ENCODE measurements around the gene PDPK1.

The PDPK1 gene

DNA sequence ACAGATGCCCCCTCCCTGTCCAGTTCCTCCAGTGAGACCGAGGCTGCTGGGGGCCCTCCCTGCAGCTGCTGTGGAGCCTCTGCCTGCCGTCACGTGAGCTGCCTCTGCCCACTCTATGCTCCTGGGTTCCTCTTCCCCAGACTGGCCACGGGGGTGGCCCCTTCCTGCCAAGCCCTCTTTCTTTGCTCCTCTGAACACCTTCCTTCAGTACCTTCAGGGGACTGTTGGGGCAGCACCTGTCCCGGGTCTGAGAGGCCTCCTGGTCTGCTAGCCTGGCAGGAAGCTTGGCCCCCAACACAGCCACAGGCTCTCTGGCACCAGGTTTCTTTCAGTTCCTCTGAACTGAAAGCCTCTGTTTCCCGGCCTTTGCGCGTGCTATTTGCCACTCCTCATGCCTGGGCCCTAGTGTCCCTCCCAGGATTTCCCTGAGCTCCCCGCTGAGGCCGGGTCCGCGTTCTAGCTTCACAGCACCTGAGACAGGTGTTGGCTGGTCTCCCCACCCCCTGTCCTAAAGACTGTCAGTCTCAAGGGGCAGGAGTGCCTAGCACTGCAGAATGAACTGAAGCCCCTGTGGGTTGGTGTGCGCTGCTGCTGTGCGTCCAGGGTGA, 30.7 kb upstream of the PDPK1 start:
- H3K4me3 ChIP-seq (ENCODE audit: low read depth, low read length) = no peak overlapping the region

DNA sequence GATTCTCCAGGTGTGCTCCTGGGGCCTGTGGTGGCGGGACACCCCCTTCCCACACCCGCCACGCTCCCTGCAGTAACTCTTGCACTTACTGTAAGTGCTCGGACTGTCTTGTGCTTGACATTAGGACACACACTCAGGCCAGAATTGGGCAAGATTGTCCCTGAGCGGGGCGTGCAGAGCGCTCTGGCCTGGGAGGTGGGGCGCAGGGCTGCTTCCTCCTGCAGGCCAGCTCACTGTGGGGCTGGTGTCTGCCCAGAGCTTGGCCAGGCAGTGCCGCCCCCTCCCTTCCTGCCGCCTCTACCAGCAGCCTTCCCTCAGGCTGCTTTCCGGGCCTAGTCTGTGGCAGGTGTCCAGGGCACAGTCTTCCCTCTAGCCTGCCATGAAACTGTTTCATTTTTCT, 30.2 kb upstream of the PDPK1 start:
- H3K4me3 ChIP-seq (ENCODE audit: low read depth, low read length) = no peak overlapping the region

DNA sequence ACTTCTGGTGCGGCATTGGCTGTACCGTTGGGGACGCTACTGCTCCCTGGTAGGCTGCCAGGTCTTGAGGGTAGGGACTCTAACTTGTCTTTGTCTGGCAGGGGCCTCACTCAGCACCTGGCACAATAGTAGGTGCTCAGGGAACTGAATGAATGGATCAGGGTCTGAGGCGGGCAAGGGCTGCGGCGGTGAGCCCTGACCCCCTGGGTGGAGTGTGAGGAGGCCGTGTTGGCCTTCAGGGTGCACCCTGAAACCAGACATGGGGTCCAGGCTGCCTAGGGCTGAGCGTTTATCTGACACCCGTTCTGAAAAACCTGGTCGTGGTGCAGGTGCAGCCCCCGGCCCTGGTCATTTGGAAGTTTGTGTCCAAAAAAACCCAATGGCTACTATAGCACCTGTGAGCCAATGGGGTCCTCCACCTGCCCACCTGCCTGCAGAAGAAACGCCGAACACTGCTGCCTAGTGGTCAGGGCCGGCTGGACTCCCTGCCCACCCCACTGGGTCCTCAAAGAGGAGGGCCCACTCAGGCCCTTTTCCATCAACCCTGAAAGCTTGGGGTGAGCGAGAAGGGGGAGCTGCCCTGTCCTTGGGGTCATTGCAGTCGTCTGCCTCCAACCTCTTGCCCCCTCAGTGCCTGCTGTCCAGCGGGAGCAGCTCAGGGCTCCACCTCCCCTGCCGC, 29.0 kb upstream of the PDPK1 start:
- no peak overlapping the region for H3K4me3 ChIP-seq (ENCODE audit: low read depth, low read length)

DNA sequence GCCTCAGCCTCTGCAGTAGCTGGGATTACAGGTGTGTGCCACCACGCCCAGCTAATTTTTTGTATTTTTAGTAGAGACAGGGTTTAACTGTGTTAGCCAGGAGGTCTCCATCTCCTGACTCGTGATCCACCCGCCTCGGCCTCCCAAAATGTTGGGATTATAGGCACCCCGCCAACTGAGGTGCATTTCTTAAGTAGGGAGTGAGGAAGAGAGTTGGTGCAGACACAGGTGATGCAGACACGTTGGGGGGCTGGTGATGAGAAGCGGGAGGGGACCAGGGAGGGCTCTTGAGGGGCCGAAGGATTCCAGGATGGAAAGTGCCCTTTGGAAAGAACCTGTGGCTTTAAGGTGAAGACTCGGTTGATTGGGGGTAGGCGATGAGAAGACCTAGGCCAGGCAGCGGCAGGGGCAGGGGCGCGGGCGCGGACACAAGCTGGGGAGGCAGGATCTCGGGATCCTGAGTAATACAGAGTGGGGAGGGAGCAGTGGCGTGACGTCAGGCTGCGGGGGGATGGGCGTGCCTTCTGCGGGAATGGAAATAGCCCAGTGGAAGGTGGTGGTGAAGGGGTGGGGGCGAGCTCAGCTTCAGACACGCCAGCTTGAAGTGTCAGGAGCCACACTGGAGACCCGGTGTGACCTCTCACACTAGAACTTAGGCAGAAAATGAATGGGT, 26.6 kb upstream of the PDPK1 start:
- H3K4me3 ChIP-seq (ENCODE audit: low read depth, low read length) = no peak overlapping the region

DNA sequence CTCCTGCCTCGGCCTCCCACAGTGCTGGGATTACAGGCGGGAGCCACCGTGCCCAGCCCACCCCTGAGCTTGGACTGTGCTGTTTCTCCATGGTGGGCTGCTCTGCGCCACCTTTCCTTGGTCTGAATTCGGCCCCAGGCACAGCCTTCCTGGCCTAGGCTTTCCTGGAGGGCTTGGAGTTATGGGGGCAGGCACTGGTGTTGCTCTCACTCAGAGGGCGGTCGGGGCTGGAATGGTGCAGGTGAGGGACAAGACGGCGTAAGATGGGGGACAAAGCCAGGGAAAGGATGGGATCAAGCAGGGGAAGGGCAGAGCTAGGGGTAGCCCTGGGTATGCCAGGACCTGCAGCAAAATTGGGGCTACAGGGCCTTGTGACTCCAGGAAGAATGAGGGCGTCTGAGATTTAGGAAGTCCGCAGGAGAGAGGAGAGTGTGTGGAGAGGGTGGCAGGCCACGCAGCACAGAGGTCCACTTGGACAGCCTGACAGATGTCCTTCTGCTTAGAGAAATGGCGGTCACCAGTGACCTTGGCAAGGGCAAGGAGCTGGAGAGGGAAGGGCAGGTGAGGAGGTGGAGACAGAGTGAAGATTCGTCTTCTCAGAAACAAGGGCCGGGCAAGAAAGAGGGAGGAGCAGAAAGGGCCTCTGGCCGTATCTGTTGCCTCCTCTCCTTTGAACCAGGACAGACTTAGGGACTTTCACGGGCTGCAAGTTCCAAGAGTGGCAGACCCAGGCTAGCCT, 25.7 kb upstream of the PDPK1 start:
- no peak overlapping the region for H3K4me3 ChIP-seq (ENCODE audit: low read depth, low read length)

DNA sequence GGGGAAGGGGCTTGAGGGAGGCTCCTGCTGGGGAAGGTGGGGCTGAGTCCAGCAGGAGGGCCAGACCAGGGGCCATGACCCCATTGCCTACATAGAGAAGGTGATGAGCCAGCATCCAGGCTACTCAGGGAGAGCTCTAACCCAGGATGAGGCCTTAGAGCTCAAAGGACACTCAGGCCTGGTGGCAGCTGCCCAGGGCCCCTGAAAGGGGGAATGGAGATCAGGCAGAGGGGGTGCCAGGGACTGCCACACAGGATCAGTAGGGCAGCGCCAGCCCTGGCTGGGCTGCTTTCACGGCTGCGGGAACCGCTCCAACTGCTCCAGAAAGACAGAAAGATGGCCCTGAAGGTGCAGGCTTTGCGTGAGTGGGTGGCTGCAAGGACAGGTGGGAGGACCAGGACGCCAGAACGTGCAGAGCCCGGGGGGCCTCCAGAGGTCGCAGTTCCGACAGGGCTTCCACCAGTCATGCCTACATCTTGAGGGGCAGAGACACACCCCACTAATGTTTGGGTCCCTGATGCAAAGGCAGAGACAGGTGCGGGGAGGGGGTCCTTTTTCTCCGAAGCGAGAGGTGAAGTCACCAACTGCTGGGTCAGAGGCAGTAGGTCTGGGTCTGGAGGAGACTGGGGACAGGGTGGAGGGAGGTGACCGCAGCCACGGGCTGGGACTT, 25.0 kb upstream of the PDPK1 start:
- H3K4me3 ChIP-seq (ENCODE audit: low read depth, low read length) = peak overlapping the region; percentile 77

DNA sequence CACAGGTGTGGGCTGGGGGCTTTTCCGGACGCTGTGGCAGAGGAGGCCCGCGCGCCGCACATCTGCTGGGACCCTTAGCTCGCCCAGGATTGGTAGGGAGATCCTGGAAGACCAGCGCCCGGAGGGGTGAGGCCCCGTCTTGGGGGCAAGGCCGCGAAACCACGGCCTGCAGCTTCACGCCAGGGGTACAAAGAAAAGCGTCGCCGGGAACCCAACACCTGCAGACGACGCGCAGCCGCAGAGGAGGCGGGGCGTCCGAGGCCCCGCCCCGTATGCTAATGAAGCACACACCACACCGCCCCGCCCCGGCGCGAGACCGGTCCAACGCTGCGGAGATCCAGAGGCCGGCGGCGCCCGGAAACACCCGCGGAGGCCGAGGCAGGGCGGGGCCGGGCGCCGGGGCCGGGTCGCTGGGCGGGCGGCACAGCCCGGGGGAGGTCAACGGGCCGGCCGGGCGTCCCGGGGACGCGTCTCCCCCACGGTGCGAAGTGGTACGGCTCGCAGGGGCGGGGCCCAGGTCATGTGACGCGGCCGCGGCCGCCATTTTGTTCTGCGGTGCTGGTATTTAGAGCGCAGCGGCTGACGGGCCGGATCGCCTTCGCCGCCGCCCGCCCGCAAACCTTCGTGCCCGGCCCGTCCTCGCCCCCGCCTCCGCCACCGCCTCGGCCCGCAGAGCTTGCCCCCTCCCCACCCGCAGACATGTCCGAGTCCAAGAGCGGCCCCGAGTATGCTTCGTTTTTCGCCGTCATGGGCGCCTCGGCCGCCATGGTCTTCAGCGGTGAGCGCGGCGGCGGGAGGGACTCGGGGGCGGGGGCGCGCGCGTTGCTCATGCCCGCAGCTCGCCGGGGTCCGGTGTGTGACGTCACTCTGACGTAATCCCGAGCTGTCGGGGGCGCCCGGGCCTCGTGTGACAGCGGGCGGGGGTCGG, 24.2 kb upstream of the PDPK1 start, which contains the start of gene ATP6V0C:
Gene ATP6V0C (plus strand): TSS at position 548 of the 928 bp plus-strand sequence. CDS start 152 bp downstream, at position 700.
- H3K4me3 ChIP-seq (ENCODE audit: low read depth, low read length) = peak within 1 kb of the TSS; percentile 77

DNA sequence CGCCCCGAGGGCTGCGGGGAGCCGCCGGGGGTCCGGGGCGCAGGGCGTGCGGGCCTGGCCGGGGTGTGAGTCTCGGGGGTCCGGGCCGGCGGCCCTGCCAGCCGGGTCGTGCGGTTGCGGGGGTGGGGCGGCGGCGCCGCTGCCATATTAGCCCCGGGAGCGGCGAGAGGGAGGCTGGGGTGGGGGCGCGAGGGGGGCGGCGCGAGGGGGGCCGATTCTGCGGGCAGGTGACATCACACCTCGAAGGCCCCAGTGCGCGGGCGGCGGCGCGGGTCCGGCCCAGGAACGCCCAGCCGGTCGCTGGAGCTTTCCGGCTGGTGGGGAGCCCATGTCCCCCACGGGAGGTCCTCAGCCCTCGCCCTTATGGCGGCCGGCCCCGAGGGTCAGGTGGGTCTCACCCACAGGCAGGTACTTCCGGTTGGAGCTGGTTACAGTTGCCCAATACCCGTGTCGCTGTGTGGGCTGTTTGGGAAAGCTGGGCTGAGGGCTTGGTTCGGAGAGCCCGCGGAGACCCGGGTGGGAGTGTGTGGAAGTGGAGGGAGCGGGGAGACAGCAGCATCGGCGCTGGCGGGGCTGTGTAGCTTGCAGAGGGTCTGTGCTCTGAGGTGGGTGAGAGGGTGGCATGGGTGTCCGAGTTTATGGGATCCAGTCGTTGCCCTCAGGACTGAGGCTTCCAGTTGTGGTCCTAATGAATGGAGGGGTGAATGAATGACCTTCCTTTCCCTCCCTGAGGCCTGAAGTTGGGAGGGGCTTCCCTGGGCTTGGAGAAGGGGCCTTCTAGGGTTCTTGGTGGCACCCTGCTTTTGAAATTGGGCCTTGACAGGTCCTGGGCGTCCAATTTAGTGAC, 23.3 kb upstream of the PDPK1 start:
- peak overlapping the region; percentile 77 for H3K4me3 ChIP-seq (ENCODE audit: low read depth, low read length)

DNA sequence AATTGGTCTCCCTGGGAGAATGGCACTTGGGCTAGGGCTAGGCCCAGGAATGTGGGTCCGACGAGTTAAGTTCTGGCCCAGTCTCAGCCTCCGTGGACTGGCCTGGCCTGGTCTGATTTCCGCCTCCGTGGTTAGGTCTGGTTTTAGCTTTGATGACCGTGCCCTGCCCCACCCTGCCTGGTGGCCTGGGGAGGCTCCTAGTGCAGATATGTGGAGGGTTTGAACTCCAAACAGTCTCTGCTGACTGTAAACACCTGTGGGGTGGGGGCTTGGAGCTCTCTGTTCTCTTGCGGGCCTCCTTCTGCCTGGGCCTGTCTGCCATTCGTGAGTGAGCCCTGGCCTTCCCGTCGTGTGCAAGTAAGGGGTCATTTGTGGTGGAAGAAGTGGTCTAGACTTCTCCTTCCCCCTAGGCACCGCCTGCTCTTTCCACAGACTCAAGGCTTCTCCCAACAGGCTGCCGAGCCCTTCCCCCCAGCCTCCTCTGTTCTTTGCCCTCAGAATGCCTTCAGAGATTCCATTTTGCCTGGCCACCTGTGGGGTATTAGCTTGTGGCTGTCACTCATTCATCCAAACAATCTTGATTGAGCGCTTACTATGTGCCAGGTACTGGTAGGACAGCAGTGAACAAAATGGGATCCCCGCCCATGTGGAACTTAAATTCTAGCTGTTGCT, 22.5 kb upstream of the PDPK1 start:
- H3K4me3 ChIP-seq (ENCODE audit: low read depth, low read length) = peak overlapping the region; percentile 77

DNA sequence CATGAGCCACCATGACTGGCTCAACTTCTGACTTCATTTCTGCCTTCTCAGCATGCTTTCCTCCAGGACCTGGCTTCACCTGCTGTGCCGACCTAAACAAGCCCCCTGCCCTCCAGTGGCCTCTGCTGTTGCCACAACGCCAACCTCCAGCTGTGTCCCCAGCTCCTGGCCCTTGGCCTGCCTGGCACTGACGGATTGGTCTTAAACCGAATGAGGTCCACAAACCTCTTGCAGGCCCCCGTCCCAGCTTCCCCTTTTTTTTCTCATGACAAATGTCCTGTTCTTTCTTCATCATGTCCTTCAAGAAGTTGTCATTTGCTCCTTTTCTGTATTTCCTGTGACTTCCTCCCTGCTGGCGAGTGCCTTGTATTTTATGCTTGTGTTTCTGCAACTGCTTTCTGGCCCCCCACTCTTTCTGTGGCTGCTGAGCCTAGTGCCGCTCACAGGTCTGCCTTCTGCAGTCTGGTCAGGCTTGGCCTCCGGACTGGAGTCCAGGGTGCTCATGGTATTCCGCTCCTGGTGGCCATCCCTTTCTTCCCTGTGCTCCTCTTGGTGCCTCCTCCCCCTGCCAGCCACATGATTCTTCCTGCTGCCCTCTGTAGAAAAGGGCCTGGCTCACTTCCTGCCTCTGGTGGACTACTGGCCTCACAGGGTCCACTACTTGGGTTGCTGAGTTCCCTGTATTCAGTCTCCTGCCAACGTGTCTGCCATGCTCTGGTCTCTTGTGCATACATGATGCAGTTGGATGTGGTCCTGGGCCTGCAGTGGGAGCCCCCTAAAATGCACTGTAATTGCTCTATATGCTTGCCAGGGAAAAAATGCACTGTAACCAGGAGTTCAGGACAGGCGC, 21.2 kb upstream of the PDPK1 start:
- no peak overlapping the region for H3K4me3 ChIP-seq (ENCODE audit: low read depth, low read length)

DNA sequence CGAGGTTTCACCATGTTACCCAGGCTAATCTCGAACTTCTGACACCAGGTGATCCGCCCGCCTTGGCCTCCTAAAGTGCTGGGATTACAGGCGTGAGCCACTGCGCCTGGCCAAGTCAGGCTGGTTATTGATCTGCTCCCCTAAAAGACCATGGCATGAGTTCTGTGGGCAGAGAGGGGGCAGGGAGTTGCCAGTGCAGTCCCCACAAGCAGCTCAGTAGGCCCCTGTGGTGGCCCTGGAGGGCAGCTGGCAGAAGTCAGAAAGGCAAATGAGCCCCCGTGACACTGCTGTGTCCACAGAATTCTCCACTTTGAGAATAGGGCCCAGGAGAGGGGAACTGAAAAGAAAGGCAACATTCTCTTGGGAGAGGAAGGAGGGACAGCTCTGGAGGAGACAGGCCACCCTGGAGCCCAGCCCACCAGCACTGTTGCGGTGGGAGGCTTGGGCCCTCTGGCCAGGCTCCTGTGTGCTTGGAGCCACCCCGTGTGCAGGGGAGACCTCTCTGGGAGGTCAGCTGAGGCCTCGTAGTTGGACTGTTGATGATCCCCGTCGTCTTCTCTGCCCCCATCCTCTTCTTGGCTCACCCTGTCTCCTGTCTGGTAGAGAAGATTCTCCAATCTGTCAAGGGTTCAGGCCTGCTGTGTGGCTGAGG, 19.7 kb upstream of the PDPK1 start:
- H3K4me3 ChIP-seq (ENCODE audit: low read depth, low read length) = no peak overlapping the region

DNA sequence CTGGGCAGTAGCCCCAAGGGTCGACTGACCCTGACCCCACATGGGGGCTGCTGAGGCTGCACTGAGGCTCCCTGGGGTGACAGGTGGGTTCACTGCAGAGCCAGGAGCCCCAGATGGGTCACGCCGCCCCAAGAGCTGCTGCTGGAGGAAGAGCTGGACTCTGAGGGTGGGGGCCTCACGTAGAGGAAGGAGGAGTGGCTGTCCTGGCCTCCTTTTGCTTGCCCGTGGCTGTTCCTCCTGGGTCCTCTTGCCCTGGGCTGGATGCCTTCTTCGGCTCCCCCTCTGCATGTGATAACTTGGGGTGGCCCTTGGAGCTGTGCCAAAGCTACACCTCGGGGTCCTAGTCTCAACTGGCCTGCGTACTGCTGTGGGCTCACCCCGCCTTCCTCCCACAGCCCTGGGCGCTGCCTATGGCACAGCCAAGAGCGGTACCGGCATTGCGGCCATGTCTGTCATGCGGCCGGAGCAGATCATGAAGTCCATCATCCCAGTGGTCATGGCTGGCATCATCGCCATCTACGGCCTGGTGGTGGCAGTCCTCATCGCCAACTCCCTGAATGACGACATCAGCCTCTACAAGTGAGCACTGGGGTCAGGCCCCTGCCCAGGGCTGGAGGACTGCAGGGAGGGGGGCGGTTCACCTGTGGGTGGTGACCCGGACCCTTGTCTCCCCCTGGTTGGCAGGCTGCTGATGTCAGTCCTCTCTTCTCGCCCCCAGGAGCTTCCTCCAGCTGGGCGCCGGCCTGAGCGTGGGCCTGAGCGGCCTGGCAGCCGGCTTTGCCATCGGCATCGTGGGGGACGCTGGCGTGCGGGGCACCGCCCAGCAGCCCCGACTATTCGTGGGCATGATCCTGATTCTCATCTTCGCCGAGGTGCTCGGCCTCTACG, 18.8 kb upstream of the PDPK1 start:
- H3K4me3 ChIP-seq (ENCODE audit: low read depth, low read length) = no peak overlapping the region

DNA sequence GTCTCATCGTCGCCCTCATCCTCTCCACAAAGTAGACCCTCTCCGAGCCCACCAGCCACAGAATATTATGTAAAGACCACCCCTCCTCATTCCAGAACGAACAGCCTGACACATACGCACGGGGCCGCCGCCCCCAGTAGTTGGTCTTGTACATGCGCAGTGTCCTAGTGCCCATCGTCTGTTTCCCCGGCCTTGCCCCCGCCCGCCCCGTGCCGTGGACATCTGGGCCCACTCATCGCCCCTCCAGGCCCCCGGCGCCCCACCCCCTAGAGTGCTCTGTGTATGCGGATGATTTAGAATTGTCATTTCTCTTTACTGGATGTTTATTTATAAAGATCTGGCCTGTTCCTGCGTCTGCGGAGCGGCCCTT, 18.1 kb upstream of the PDPK1 start:
- H3K4me3 ChIP-seq (ENCODE audit: low read depth, low read length) = no peak overlapping the region

DNA sequence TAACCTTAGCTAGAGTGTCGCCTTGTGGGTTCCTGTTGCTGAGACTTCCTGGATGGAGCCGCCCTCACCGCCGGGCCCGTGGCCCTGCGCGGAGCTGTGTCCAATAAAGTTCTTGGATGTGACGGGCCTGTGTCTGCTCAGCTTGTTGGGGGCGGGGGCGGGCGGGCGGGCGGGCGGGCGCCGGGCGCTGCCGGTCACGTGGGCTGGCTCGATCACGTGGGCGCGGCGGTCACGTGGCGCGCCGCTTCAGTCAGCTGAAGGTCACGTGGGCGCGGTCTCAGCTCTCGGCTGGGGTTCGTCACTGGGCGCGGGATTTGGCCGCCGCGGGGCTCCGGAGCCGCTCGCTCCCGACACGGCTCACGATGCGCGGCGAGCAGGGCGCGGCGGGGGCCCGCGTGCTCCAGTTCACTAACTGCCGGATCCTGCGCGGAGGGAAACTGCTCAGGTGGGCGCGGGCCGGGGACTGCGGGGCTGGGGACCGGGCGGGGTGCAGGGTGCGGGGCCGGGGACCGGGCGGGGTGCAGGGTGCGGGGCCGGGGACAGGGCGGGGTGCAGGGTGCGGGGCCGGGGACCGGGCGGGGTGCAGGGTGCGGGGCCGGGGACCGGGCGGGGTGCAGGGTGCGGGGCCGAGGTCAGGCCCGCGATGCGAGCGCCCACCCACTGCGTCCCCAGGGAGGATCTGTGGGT, 17.6 kb upstream of the PDPK1 start, which contains the start of gene AMDHD2:
Gene AMDHD2 (plus strand): TSS at position 275 of the 687 bp plus-strand sequence. CDS start 88 bp downstream, at position 363.
- H3K4me3 ChIP-seq (ENCODE audit: low read depth, low read length) = peak within 1 kb of the TSS; percentile 61

DNA sequence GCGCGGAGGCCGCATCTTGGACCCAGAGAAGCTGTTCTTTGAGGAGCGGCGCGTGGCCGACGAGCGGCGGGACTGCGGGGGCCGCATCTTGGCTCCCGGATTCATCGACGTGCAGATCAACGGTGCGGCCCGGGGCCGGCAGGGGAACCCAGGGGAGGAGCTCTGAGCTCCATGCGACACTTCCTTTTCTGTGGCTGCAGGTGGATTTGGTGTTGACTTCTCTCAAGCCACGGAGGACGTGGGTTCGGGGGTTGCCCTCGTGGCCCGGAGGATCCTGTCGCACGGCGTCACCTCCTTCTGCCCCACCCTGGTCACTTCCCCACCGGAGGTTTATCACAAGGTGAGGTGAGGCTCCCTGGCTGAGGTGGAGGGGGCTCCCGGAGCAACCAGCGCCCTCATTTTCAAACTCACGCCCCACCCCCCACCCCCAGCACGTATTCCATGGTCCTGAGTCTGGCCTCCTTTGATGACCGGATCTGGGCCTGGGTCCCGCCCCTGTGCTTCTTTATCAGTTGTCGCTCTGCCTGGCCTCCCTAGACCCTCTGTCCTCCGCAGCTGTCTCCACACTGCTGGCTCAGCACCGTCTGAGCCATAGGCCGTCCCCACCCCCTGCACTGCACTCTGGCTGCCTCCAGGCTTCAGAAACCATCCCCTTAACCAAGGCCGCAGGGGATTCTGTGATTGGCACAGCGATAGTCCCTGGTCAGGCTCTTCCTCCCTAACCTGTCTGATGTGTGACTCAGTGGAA, 16.9 kb upstream of the PDPK1 start:
- H3K4me3 ChIP-seq (ENCODE audit: low read depth, low read length) = peak overlapping the region; percentile 61

All from iPS-11a (cell line).